Measurements from ENCODE around the gene DHRS13.
"Not testable (repeated sequence)": the region's sequence is repeated elsewhere in the genome, so short reads cannot be mapped to it uniquely, and the experiment has no call there.

The DHRS13 gene

GRCh38 chr17:28911411-28912045 is 8.6 kb upstream of the DHRS13 start:
- Histone ChIP-seq H3K9ac (ENCODE audit: low read depth, low read length) (no peak overlapping the region), H3K4me1 (ENCODE audit: insufficient read depth, low read length) (no peaks in the 10 kb centered on the region), H3K36me3 (ENCODE audit: insufficient read depth, low read depth, low read length) (peaks cover 98% of the 10 kb centered on the region), H3K27ac (ENCODE audit: low read length) (no peak overlapping the region), H3K9me3 (ENCODE audit: insufficient read depth, low read depth, low read length) (no peaks in the 10 kb centered on the region), H3K27me3 (ENCODE audit: insufficient read depth, low read length) (no peaks in the 10 kb centered on the region), H3K4me3 (ENCODE audit: low read length) (no peak overlapping the region)

DNA sequence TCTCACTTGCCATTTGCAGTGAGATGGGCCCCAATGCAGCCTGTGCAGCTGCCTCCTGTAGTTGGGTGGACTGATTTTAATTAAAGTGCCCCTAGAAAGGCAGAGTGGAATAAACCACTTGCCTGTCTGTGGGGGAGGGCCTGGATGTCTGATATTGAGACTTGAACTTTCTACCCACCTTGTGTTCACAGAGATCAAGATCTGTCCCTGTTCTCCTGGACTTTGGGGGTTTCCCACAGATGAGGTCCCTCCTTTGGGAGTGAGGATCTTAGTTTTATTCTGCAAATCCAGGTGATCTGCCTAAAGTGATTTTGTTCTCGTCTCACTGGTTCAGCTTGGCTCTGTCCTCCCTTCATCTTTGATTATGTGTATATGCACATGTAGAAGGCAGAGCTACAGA is 7.7 kb upstream of the DHRS13 start:
- H3K9me3 ChIP-seq (ENCODE audit: insufficient read depth, low read depth, low read length) = no peaks in the 10 kb centered on the region
- no peak overlapping the region for H3K27ac ChIP-seq (ENCODE audit: low read length)
- H3K36me3 ChIP-seq (ENCODE audit: insufficient read depth, low read depth, low read length) = peaks cover 98% of the 10 kb centered on the region
- H3K27me3 ChIP-seq (ENCODE audit: insufficient read depth, low read length) = no peaks in the 10 kb centered on the region
- H3K9ac ChIP-seq (ENCODE audit: low read depth, low read length) = no peak overlapping the region
- H3K4me1 ChIP-seq (ENCODE audit: insufficient read depth, low read length) = no peaks in the 10 kb centered on the region
- no peak overlapping the region for H3K4me3 ChIP-seq (ENCODE audit: low read length)

DNA sequence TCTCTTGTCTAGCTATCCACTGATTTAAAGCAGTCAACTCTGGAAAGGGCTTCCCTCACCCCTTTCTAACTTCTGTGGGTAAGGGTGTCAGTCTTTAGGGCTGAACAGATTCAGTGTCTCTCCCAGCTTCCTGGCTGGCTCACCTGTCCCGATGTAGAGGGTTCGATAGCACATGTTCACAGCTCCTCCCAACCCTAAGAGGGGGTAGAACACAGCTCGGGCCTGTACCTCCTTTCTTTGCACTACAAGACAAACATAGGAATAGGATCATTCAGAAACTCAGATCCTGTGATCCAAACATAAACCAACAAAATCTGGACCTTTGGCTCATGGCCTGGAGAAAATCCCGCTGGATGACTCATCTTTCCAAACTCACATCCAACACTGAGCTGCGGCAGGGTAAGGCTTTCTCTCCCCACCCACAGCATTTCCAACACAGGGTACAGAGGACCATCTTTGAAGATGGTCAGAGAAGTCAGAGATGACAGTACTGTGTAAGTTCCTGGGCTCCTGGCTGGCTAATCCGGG is 5.8 kb upstream of the DHRS13 start:
- H3K9ac ChIP-seq (ENCODE audit: low read depth, low read length) = no peak overlapping the region
- peaks cover 83% of the 10 kb centered on the region for H3K36me3 ChIP-seq (ENCODE audit: insufficient read depth, low read depth, low read length)
- no peak overlapping the region for H3K27ac ChIP-seq (ENCODE audit: low read length)
- no peaks in the 10 kb centered on the region for H3K9me3 ChIP-seq (ENCODE audit: insufficient read depth, low read depth, low read length)
- no peak overlapping the region for H3K4me3 ChIP-seq (ENCODE audit: low read length)
- H3K27me3 ChIP-seq (ENCODE audit: insufficient read depth, low read length) = no peaks in the 10 kb centered on the region
- 0 out of 2 replicates have a peak, but pooled peaks cover 5% of the 10 kb centered on the region for H3K4me1 ChIP-seq (ENCODE audit: insufficient read depth, low read length)

GRCh38 chr17:28907709-28908475 is 5.0 kb upstream of the DHRS13 start:
- Histone ChIP-seq H3K4me3 (ENCODE audit: low read length) (no peak overlapping the region), H3K36me3 (ENCODE audit: insufficient read depth, low read depth, low read length) (peaks cover 75% of the 10 kb centered on the region)

GRCh38 chr17:28906706-28907438 is 4.0 kb upstream of the DHRS13 start:
- peaks cover 65% of the 10 kb centered on the region for H3K36me3 ChIP-seq (ENCODE audit: insufficient read depth, low read depth, low read length)
- peaks cover 7% of the 10 kb centered on the region; the same call in 1 of the 2 replicates for H3K4me1 ChIP-seq (ENCODE audit: insufficient read depth, low read length)
- H3K27ac ChIP-seq (ENCODE audit: low read length) = no peak overlapping the region

More at GRCh38 chr17:28907709-28908475, 5.0 kb upstream of the DHRS13 start:
- Histone ChIP-seq H3K27ac (ENCODE audit: low read length) (no peak overlapping the region), H3K4me1 (ENCODE audit: insufficient read depth, low read length) (0 out of 2 replicates have a peak, but pooled peaks cover 5% of the 10 kb centered on the region), H3K9me3 (ENCODE audit: insufficient read depth, low read depth, low read length) (no peaks in the 10 kb centered on the region), H3K9ac (ENCODE audit: low read depth, low read length) (no peak overlapping the region), H3K27me3 (ENCODE audit: insufficient read depth, low read length) (no peaks in the 10 kb centered on the region)

DNA sequence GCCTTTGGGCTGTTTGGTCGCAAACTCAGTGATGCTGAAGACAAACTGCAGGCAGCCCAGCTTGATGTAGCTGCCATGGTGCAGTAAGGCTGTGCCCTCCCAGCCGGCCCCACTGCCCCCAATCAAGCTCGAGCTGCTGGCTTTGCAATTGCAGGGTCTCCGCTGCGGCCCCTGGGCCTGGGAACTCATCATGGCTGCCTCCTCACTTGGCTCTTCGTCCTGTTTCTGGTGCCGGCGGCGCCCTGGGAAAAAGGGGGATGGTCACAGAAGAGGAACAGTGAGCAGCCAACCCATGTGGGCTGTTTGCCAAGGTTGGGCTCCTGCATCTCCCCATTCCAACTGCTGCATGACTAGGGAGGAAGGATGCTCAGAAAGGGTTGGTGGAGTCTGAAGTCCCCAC is 3.4 kb upstream of the DHRS13 start:
- Histone ChIP-seq H3K36me3 (ENCODE audit: insufficient read depth, low read depth, low read length) (peaks cover 59% of the 10 kb centered on the region), H3K27me3 (ENCODE audit: insufficient read depth, low read length) (peaks cover 6% of the 10 kb centered on the region; the same call in 1 of the 2 replicates), H3K4me1 (ENCODE audit: insufficient read depth, low read length) (peaks cover 10% of the 10 kb centered on the region; the same call in 1 of the 2 replicates), H3K4me3 (ENCODE audit: low read length) (no peak overlapping the region), H3K27ac (ENCODE audit: low read length) (no peak overlapping the region), H3K9ac (ENCODE audit: low read depth, low read length) (no peak overlapping the region), H3K9me3 (ENCODE audit: insufficient read depth, low read depth, low read length) (no peaks in the 10 kb centered on the region)

More at GRCh38 chr17:28906706-28907438, 4.0 kb upstream of the DHRS13 start:
- Histone ChIP-seq H3K9me3 (ENCODE audit: insufficient read depth, low read depth, low read length) (no peaks in the 10 kb centered on the region), H3K4me3 (ENCODE audit: low read length) (no peak overlapping the region), H3K27me3 (ENCODE audit: insufficient read depth, low read length) (peaks cover 2% of the 10 kb centered on the region; the same call in 1 of the 2 replicates), H3K9ac (ENCODE audit: low read depth, low read length) (no peak overlapping the region)

- no peak overlapping the region for H3K27ac ChIP-seq (ENCODE audit: low read length)
- H3K9ac ChIP-seq (ENCODE audit: low read depth, low read length) = no peak overlapping the region
- no peak overlapping the region for H3K4me3 ChIP-seq (ENCODE audit: low read length)
- H3K36me3 ChIP-seq (ENCODE audit: insufficient read depth, low read depth, low read length) = peaks cover 52% of the 10 kb centered on the region
- H3K27me3 ChIP-seq (ENCODE audit: insufficient read depth, low read length) = peaks cover 6% of the 10 kb centered on the region; the same call in 1 of the 2 replicates
- peaks cover 10% of the 10 kb centered on the region; the same call in 1 of the 2 replicates for H3K4me1 ChIP-seq (ENCODE audit: insufficient read depth, low read length)
- no peaks in the 10 kb centered on the region for H3K9me3 ChIP-seq (ENCODE audit: insufficient read depth, low read depth, low read length)
Observed at GRCh38 chr17:28904800-28905199, 1.9 kb upstream of the DHRS13 start.

DNA sequence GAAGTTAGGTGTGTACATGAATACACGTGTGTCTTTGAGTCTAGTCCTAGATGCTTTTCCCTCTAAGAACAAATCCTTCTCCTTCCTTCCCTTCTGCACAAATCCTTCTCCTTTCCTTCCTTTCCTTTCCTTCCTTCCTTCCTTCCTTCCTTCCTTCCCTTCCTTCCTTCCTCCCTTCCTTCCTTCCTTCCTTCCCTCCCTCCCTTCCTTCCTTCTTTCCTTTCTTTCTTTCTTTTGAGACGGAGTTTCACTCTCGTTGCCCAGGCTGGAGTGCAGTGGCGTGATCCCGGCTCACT is 615 bp upstream of the DHRS13 start:
- Histone ChIP-seq H3K36me3 (ENCODE audit: insufficient read depth, low read depth, low read length) (peaks cover 47% of the 10 kb centered on the region), H3K4me1 (ENCODE audit: insufficient read depth, low read length) (peaks cover 10% of the 10 kb centered on the region; the same call in 1 of the 2 replicates)
- not testable (repeated sequence) for H3K9me3 ChIP-seq (ENCODE audit: insufficient read depth, low read depth, low read length); H3K4me3 ChIP-seq (ENCODE audit: low read length); H3K9ac ChIP-seq (ENCODE audit: low read depth, low read length); H3K27ac ChIP-seq (ENCODE audit: low read length); H3K27me3 ChIP-seq (ENCODE audit: insufficient read depth, low read length)

GRCh38 chr17:28901866-28902818 is 737 bp downstream of the DHRS13 start:
- Histone ChIP-seq H3K27ac (ENCODE audit: low read length) (no peak overlapping the region), H3K9ac (ENCODE audit: low read depth, low read length) (peak overlapping the region; percentile 91), H3K4me1 (ENCODE audit: insufficient read depth, low read length) (peaks cover 10% of the 10 kb centered on the region; the same call in 1 of the 2 replicates), H3K4me3 (ENCODE audit: low read length) (peak overlapping the region; percentile 77), H3K27me3 (ENCODE audit: insufficient read depth, low read length) (peaks cover 6% of the 10 kb centered on the region; the same call in 1 of the 2 replicates), H3K36me3 (ENCODE audit: insufficient read depth, low read depth, low read length) (peaks cover 33% of the 10 kb centered on the region), H3K9me3 (ENCODE audit: insufficient read depth, low read depth, low read length) (no peaks in the 10 kb centered on the region)

GRCh38 chr17:28900986-28901726 is 1.7 kb downstream of the DHRS13 start:
- H3K27ac ChIP-seq (ENCODE audit: low read length) = no peak overlapping the region
- H3K4me1 ChIP-seq (ENCODE audit: insufficient read depth, low read length) = peaks cover 14% of the 10 kb centered on the region
- H3K27me3 ChIP-seq (ENCODE audit: insufficient read depth, low read length) = peaks cover 6% of the 10 kb centered on the region; the same call in 1 of the 2 replicates
- H3K9me3 ChIP-seq (ENCODE audit: insufficient read depth, low read depth, low read length) = no peaks in the 10 kb centered on the region
- H3K4me3 ChIP-seq (ENCODE audit: low read length) = peak overlapping the region; percentile 77
- H3K9ac ChIP-seq (ENCODE audit: low read depth, low read length) = peak overlapping the region; percentile 91; the same call in 1 of the 2 replicates
- peaks cover 23% of the 10 kb centered on the region; the same call in 1 of the 2 replicates for H3K36me3 ChIP-seq (ENCODE audit: insufficient read depth, low read depth, low read length)
